Fibroblast of villous mesenchyme (primary cell): Measurements from ENCODE around the gene FRY. TPM values are rescaled to one million over a fixed set of nuclear protein-coding genes. Genes with fewer than 3 reads are reported as not detected.

Experiments used
- DNase-seq: peaks from one replicate; pipeline ENCODE4 v3.0.0-alpha.2; 2010; ENCODE audit warnings: low read depth
- H3K4me3 ChIP-seq: 2 replicates; pipeline ENCODE4 v1.5.1; 2011; ENCODE audit warnings: low read depth, mild to moderate bottlenecking, low read length
- total RNA-seq: library from RNA; depleted of rRNA; stranded (reverse); fragments of >200 nt; gene quantifications from 2 replicates; pipeline ENCODE4 v1.2.3, GENCODE V29; 2012
- TF ChIP-seq, protein P1 (sequence below): IDR thresholded peaks from 2 replicates; pipeline ENCODE4 v1.5.1; 2012; ENCODE audit warnings: low read depth, mild to moderate bottlenecking, low read length; ENCODE audit not compliant: insufficient read depth

Gene FRY
- total RNA-seq, 1 donor, result 27.2 TPM

- no peak for DNase-seq
- TF ChIP-seq, protein P1, sequence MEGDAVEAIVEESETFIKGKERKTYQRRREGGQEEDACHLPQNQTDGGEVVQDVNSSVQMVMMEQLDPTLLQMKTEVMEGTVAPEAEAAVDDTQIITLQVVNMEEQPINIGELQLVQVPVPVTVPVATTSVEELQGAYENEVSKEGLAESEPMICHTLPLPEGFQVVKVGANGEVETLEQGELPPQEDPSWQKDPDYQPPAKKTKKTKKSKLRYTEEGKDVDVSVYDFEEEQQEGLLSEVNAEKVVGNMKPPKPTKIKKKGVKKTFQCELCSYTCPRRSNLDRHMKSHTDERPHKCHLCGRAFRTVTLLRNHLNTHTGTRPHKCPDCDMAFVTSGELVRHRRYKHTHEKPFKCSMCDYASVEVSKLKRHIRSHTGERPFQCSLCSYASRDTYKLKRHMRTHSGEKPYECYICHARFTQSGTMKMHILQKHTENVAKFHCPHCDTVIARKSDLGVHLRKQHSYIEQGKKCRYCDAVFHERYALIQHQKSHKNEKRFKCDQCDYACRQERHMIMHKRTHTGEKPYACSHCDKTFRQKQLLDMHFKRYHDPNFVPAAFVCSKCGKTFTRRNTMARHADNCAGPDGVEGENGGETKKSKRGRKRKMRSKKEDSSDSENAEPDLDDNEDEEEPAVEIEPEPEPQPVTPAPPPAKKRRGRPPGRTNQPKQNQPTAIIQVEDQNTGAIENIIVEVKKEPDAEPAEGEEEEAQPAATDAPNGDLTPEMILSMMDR, result no peak
- H3K4me3 ChIP-seq, result no peak overlapping the region
Observed at GRCh38 chr13:32300406-32300805, 268.8 kb downstream of the FRY start.

DNA sequence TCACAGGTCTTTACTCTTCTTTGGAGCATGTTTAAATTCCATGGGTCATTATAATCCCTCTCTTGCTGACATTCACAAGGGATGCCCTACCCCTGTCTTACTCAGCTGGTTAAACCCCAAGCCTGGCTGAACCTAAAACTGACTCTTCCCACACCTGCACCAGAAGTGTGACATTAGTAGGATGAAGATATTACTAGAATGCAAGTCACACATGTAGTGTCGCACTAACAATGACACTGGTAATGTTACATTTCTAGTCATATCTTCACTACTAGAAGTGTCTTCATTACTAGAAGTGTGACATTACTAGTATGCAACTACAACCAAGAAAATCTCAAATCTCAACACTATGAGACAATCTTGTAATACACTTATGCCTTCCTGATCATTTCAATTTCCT, 269.3 kb downstream of the FRY start:
- no peak for DNase-seq
- TF ChIP-seq, protein P1, result no peak
- no peak overlapping the region for H3K4me3 ChIP-seq

GRCh38 chr13:32302461-32302860, 270.9 kb downstream of the FRY start:
- TF ChIP-seq, protein P1, result no peak
- no peak overlapping the region for H3K4me3 ChIP-seq
- DNase-seq, result no peak

DNA sequence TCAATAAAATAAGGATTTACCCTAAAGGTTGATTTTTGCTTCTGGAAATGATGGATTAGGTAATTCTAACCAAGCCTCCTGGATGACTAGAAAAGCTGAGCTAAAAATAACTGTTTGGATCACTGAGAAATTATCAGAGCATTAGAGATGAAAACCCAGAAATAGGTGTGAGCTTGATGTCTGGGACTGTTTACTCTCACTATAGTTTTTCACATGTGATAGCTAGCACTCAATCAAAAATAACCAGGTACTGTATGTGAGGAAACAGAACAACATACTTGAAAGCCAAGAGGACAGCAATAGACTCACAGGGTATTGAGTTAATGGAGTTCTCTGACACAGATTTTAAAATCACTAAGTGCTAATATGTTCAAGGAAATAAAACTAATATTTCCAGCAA, 274.1 kb downstream of the FRY start:
- H3K4me3 ChIP-seq, result no peak overlapping the region
- no peak for DNase-seq
- TF ChIP-seq, protein P1, result no peak

DNA sequence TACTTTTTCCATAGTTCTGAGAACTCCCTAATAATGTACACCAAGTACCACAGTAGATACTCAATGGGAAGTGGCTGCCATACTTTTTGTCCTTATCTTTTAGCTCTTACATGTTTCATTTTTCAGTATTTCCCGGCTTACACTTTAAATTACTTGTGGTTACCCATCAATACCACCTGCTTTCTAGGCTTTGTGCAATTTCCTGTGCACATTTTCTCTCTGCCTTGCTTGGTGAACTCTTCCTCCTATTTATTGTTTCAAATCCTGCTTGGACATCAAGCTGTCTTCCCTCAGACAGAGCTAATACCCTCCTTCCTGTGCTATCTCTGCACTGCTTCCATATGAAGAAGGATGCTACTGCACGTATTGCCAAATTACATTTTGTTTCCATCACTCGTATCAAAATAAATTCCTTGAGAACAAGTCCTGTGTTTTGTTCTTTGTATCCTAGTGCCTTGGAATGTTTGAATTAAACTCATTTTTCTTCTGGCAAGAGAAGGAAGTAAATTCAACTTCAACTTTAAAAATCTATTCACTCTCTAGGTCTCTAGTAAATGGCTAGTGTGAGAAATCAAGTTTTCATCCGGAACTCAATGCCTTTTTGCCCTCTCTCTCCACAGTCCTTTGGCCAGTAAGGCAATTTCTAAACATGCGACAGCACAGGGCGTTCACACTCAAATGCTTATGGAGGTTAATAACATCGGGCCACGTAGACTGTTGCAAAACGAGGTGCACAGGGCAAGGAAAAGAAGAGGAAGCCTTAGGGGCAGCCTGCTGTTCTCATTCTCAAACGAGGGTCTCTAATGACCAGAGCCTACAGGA, 277.9 kb downstream of the FRY start:
- TF ChIP-seq, protein P1, result no peak
- DNase-seq, result peak; percentile 77
- no peak overlapping the region for H3K4me3 ChIP-seq

DNA sequence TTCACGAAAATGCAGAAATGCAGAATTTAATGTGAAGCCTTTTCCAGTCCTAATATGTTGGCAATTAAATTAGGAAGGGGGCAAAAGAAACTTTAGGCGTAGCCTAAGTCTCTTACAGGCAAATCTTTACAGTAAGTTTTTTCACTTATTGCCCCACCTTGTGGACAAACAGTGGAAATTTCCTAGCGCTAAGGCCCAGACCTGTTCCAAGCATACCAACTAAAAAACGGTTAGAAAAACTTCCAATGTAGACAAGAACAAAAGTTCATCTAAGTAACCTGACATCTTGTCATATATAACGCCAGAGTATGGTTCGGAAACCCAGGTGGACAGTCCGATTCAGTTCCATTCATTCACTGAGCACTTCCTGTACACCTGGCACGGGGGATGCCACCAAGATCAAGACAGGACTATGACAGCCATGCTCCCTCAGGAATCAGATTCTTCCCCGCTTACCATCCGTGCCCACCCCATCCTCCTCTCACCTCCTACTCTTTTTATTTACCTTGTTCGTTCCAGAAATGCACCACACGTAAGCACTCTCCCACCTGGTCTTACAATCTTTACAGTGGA, 278.6 kb downstream of the FRY start:
- DNase-seq, result peak; percentile 77
- TF ChIP-seq, protein P1, result peak; percentile 70
- H3K4me3 ChIP-seq, result no peak overlapping the region
